ENCODE results near the gene LBHD2. TPM values are rescaled to one million over a fixed set of nuclear protein-coding genes. Genes with fewer than 3 reads are reported as not detected.
A peak's percentile ranks its signal among the peaks of the same experiment; 100 is the strongest.

The LBHD2 gene
- total RNA-seq, 1 donor from 2014 or later = not detected

DNA sequence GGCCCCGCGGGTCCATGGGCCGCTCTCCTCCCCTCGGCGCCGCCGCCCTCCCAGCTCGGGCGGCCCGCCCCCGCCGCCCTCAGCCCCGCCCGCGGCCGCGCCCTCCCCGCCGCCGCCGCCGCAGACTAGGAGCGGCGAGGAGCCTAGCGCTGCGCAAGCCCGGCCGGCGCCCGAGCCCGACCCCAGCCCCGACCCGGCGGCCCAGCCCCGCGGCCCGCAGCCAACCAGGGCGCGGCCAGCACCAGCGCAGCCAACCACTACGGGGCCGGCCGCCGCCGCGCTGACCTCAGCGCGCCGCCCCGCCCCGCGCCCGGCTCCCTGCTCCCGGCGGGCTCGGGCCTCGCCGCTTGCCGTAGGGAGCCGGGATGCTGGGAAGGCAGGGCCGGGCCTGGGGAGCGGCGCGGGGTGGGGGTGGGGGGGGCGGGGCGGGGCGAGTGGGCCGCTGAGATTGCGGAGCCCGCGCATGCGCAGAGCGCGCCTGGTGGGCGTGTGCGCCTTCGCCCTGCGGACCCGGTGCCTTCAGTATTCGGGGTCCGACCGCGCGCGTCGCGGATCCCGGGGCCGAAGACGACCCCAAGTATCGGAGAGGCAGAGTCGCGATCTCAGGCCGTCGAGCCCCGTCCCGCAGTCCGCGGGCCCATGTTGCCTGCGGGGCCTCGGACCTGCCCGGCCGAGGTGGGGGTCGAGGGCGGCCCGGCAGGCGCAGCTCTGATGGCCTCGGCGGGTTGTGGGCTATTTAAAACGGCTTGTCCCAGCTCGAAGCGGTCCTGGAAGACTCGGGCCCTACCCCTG lies 26.4 kb upstream of the LBHD2 start, which contains the start of gene CDC42BPB:
Gene CDC42BPB (minus strand): TSS at position 178 of the 792 bp plus-strand sequence. CDS start 376 bp downstream, outside the sequence.
- peaks cover 9% of the 10 kb centered on the region for H3K27me3 Mint-ChIP-seq (ENCODE audit: insufficient read depth, low read depth)
- peak within 1 kb of the TSS; percentile 98 for H3K4me3 ChIP-seq
- H4K20me1 ChIP-seq (ENCODE audit: low read depth) = peaks cover 49% of the 10 kb centered on the region
- peak within 1 kb of the TSS; percentile 23 for H3K27ac ChIP-seq
- peaks cover 30% of the 10 kb centered on the region for H3K4me1 Mint-ChIP-seq
- H3K4me1 ChIP-seq = peaks cover 11% of the 10 kb centered on the region
- peak; percentile 98 for DNase-seq (ENCODE audit: low spot score)
- H3K4me3 Mint-ChIP-seq = peak within 1 kb of the TSS; percentile 93
- H3K79me2 ChIP-seq (ENCODE audit: low read depth) = peaks cover 49% of the 10 kb centered on the region
- no peaks in the 10 kb centered on the region for H3K27me3 ChIP-seq
- peak within 1 kb of the TSS; percentile 57 for H2AFZ ChIP-seq (replicated peaks)
- peak within 1 kb of the TSS; percentile 93 for H3K4me2 ChIP-seq
- H3K9ac ChIP-seq = peak within 1 kb of the TSS; percentile 69
- H3K36me3 Mint-ChIP-seq = peaks cover 1% of the 10 kb centered on the region
- TF ChIP-seq EZH2phosphoT487 (IDR thresholded peaks at IDR 0.05) = no peak
- no peak for TF ChIP-seq EZH2 (IDR thresholded peaks at IDR 0.05)
- TF ChIP-seq, protein P1, sequence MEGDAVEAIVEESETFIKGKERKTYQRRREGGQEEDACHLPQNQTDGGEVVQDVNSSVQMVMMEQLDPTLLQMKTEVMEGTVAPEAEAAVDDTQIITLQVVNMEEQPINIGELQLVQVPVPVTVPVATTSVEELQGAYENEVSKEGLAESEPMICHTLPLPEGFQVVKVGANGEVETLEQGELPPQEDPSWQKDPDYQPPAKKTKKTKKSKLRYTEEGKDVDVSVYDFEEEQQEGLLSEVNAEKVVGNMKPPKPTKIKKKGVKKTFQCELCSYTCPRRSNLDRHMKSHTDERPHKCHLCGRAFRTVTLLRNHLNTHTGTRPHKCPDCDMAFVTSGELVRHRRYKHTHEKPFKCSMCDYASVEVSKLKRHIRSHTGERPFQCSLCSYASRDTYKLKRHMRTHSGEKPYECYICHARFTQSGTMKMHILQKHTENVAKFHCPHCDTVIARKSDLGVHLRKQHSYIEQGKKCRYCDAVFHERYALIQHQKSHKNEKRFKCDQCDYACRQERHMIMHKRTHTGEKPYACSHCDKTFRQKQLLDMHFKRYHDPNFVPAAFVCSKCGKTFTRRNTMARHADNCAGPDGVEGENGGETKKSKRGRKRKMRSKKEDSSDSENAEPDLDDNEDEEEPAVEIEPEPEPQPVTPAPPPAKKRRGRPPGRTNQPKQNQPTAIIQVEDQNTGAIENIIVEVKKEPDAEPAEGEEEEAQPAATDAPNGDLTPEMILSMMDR (IDR thresholded peaks at IDR 0.05) = no peak
- H3F3A ChIP-seq (ENCODE audit: low read depth) = peaks cover 12% of the 10 kb centered on the region
- no peaks in the 10 kb centered on the region for H3K9me3 ChIP-seq (ENCODE audit: low read depth)
- no peaks in the 10 kb centered on the region for H3K36me3 ChIP-seq
- H3K9me3 Mint-ChIP-seq = no peaks in the 10 kb centered on the region
- H3K27ac Mint-ChIP-seq = peak within 1 kb of the TSS; percentile 66

DNA sequence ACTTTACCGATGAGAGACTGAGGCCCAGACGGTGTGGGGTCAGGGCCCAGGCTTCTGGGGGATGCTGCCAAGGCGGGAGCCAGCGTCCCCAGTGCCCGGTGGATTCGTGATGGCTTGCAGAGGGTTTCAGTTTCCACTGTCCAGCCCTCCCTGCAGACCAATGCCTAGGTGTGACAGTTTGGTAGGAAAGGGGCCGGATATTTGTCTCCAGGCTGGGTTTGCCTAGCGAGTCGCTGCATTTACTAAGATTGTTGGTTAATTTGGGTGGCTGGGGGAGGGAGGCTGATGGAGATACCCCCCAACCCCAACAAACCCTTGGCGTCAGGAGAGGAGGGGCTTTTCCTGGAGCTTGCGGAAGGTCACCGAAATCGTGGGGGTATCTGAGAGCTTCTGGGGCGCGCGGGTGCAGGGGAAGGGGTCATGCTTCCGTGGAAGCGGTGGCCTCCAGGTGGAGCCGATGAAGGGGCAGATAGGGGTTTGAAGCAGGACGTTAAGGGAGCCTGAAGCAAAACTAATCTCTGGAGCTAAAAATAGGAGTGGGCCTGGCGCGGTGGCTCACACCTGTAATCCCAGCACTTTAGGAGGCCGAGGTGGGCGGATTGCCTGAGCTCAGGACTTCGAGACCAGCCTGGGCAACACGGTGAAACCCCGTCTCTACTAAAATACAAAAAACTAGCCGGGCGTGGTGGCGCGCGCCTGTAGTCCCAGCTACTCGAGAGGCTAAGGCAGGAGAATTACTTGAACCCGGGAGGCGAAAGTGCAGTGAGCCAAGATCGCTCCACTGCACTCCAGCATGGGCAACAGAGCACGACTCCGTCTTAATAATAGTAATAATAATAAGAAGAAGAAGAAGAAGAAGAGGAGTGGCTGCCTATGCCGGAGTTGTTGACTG lies 25.6 kb upstream of the LBHD2 start:
- peaks cover 11% of the 10 kb centered on the region for H3K4me1 ChIP-seq
- H3K4me2 ChIP-seq = peak overlapping the region; percentile 93
- H3K36me3 ChIP-seq = no peaks in the 10 kb centered on the region
- H3F3A ChIP-seq (ENCODE audit: low read depth) = peaks cover 12% of the 10 kb centered on the region
- peak overlapping the region; percentile 57 for H2AFZ ChIP-seq (replicated peaks)
- H3K27me3 ChIP-seq = no peaks in the 10 kb centered on the region
- Mint-ChIP-seq H3K9me3 (no peaks in the 10 kb centered on the region), H3K36me3 (peaks cover 1% of the 10 kb centered on the region), H3K27me3 (ENCODE audit: insufficient read depth, low read depth) (peaks cover 9% of the 10 kb centered on the region), H3K4me3 (peak overlapping the region; percentile 91), H3K4me1 (peaks cover 30% of the 10 kb centered on the region), H3K27ac (peak overlapping the region; percentile 66)
- no peaks in the 10 kb centered on the region for H3K9me3 ChIP-seq (ENCODE audit: low read depth)
- H3K27ac ChIP-seq = no peak overlapping the region
- peak overlapping the region; percentile 63 for H3K4me3 ChIP-seq
- H3K79me2 ChIP-seq (ENCODE audit: low read depth) = peaks cover 41% of the 10 kb centered on the region
- H3K9ac ChIP-seq = peak overlapping the region; percentile 36
- TF ChIP-seq, protein P1 (IDR thresholded peaks at IDR 0.05) = no peak
- TF ChIP-seq EZH2 (IDR thresholded peaks at IDR 0.05) (no peak), EZH2phosphoT487 (IDR thresholded peaks at IDR 0.05) (no peak)
- peaks cover 42% of the 10 kb centered on the region for H4K20me1 ChIP-seq (ENCODE audit: low read depth)
- no peak for DNase-seq (ENCODE audit: low spot score)

DNA sequence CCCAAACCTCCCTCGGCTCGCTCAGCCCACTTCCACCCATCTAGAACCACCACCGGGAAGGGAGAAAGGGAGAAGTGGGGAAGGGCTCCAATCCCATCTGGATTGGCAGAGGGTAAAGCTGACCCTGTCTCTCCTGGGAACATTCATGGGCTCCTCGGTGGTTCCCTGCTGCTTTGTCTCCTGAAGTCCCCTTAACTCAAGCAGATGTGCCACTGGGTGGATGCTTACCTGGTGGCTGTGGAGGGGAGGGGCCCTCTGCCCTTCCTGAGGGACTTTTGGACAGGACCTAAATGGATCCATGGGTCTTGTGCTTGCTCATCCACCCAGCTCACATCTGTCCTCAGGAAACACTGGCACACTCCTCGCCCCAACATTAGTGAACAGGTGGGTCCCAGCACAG lies 24.5 kb upstream of the LBHD2 start:
- Mint-ChIP-seq H3K27ac (no peak overlapping the region), H3K36me3 (peaks cover under 1% of the 10 kb centered on the region), H3K9me3 (no peaks in the 10 kb centered on the region), H3K4me3 (peak overlapping the region; percentile 91), H3K4me1 (peaks cover 29% of the 10 kb centered on the region), H3K27me3 (ENCODE audit: insufficient read depth, low read depth) (peaks cover 11% of the 10 kb centered on the region)
- DNase-seq (ENCODE audit: low spot score) = no peak
- H3K27ac ChIP-seq = no peak overlapping the region
- H3K27me3 ChIP-seq = no peaks in the 10 kb centered on the region
- no peak overlapping the region for H3K4me3 ChIP-seq
- H3K9ac ChIP-seq = no peak overlapping the region
- no peaks in the 10 kb centered on the region for H3K36me3 ChIP-seq
- peaks cover 12% of the 10 kb centered on the region for H3F3A ChIP-seq (ENCODE audit: low read depth)
- H3K79me2 ChIP-seq (ENCODE audit: low read depth) = peaks cover 30% of the 10 kb centered on the region
- H3K4me1 ChIP-seq = peaks cover 11% of the 10 kb centered on the region
- TF ChIP-seq, protein P1 (IDR thresholded peaks at IDR 0.05) = no peak
- TF ChIP-seq EZH2phosphoT487 (IDR thresholded peaks at IDR 0.05) (no peak), EZH2 (IDR thresholded peaks at IDR 0.05) (no peak)
- H3K9me3 ChIP-seq (ENCODE audit: low read depth) = no peaks in the 10 kb centered on the region
- peaks cover 32% of the 10 kb centered on the region for H4K20me1 ChIP-seq (ENCODE audit: low read depth)
- H2AFZ ChIP-seq (replicated peaks) = no peak overlapping the region
- H3K4me2 ChIP-seq = peak overlapping the region; percentile 93

Data from neural progenitor cell (in vitro differentiated cells).